GM19239 (cell line): Measurements from ENCODE around the gene STYK1.

Source experiments
- DNase-seq: peaks from one replicate; pipeline ENCODE4 v3.0.0; 2011; ENCODE audit warnings: low spot score; ENCODE audit not compliant: insufficient read length
- FAIRE-seq: peaks from 2 replicates; lab custom pipeline; 2011; peaks lifted over from hg19 to GRCh38; lab: Jason Lieb, UNC

Gene STYK1, protein sequence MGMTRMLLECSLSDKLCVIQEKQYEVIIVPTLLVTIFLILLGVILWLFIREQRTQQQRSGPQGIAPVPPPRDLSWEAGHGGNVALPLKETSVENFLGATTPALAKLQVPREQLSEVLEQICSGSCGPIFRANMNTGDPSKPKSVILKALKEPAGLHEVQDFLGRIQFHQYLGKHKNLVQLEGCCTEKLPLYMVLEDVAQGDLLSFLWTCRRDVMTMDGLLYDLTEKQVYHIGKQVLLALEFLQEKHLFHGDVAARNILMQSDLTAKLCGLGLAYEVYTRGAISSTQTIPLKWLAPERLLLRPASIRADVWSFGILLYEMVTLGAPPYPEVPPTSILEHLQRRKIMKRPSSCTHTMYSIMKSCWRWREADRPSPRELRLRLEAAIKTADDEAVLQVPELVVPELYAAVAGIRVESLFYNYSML

GRCh38 chr12:10673659-10674384, at the start of gene STYK1:
TSS of gene STYK1 (minus strand) at chr12:10674052. CDS start at chr12:10634618, 39,434 bp downstream.
- FAIRE-seq, result peak; percentile 82

GRCh38 chr12:10722905-10723746, 49.3 kb upstream of the STYK1 start, which contains the start of gene YBX3:
TSS of gene YBX3 (minus strand) at chr12:10723323. CDS start at chr12:10723111, 212 bp downstream.
- DNase-seq (peak; percentile 69), FAIRE-seq (no peak)

More at GRCh38 chr12:10673659-10674384, at the start of gene STYK1:
- peak; percentile 34 for DNase-seq

DNA sequence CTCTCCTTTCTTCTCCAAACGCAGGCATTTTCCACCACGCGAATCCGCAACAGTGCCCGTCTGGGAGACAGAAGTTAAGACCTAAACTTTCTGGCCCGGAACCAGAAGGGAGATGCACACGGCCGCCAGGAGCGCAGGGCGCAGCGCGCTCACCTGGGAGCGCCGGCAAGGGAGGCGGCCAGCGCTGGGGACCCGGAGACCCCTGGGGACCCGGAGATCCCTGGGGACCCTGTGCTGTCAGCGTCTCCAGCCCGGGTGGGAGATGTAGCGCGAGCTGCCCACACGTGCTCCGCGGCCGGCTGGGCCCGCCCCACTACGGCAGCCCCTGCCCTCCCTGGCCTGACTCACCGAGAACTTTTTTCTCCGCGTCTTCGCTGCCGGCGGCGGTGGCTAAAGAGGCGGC, 48.7 kb upstream of the STYK1 start:
- FAIRE-seq (peak; percentile 49), DNase-seq (peak; percentile 50)

- DNase-seq, result peak; percentile 35
- peak; percentile 90 for FAIRE-seq
Observed at GRCh38 chr12:10721651-10722501, 48.0 kb upstream of the STYK1 start.

DNA sequence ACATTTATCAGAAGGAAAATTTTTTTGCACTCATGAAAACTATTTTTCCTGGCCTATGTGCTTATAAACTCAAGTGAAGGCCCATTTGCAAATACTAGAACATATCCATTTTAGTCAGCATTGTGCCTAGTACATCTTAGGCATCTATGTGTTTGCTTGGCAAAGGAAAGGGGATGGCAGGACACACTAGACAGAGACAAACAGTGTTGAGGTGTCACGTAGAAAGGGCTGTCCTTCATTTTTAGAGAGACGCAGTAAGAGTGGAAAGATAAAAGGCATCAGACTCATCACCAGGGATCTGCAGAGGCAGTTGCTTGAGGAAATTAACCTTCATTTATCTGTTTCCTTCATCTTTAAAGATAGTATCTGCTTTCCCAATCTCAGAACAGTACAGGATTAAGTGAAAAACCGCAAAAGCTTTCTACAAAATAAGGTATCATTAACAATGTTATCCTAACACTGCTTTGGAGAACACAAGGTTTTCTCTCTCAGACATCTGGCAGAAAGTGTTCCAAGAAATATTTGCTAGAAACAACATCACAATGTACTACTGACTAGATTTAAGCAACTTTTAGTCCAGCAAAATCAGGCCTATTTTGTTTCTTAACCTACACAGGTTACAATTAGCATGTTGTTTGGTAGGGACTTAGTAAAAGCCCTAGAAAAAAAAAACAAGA, 47.3 kb upstream of the STYK1 start:
- FAIRE-seq (peak; percentile 4), DNase-seq (no peak)

DNA sequence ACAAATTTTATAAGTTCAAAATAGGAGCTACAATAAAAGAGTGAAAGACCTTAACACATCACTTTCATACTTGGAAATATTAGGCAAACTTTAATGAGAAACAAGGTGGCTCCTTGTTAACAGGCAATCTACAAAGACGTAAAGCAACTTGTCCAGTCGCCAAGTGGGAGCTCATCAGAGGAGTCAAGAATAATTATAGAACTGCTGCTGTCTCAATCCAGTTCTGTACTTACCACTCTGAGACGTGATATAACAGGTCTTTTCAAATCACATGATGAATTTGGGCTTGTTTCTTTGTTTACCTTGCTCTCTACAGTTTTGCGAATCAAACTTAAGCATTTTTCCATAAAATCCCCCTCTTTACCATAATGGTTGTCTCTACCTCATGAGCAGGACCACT, 45.6 kb upstream of the STYK1 start:
- DNase-seq, result no peak
- FAIRE-seq, result no peak

DNA sequence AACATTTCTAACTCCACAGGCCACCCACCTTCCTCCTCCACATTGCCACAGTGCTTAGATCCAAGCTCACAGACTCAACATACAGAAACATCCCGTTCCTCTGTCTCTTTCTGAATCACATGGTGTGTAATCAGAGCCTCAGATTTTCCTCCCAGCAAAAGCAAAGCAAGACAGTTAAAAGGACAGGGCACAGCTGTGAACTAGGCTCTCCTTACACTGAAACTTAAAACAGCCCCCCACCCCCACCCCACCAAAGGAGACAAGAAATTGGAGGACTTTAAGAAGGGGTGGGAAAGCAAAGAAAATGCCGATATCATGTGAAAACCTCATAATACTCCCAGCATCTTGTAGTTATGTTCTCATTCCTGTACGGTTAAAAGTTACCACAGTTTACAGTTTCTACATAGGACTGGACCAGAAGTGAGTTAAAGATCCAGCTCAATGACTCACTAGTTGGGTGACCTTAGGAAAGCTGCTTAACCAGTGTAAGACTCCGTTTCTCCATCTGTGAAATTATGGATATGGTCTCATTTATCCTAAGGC, 44.5 kb upstream of the STYK1 start:
- FAIRE-seq, result no peak
- DNase-seq, result no peak

DNA sequence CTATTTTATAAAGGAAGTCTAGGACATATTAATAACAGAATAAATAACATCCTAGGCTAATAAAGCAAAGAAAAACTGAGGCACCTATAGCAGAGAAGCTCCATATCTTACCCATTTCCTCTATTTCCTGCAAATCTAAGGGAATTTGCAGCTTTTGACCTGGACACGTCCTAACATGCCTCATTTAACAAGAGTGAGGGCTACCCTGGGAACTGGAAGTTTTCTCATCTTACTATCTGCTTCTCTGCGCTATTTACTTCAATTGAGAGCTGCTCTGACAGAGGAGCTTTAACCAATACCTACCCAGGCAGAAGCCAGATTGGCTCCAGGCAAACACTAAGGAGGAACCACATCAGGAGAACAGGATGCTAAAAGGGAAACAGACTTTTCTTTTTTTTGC, 43.6 kb upstream of the STYK1 start:
- no peak for DNase-seq
- FAIRE-seq, result no peak

GRCh38 chr12:10716704-10717315, 43.0 kb upstream of the STYK1 start:
- FAIRE-seq (no peak), DNase-seq (no peak)

DNA sequence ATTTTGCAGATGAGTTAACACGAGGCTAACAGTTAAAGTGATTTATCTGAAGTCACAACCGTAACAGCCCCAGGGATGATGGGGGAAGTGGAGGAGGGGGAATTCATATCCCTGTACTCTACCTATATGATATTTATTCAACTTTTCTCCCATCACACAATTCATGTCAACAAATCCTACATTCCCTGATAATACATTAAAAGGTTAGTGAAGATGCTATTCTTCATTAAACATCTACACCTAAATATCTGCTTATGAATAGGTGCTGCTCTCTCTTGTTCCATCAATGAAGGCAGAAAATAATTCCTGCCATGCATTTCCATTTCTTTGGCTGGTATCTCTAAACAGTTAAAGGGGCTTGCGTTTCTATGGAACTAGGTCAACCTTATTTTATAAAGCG, 42.4 kb upstream of the STYK1 start:
- DNase-seq (no peak), FAIRE-seq (no peak)

DNA sequence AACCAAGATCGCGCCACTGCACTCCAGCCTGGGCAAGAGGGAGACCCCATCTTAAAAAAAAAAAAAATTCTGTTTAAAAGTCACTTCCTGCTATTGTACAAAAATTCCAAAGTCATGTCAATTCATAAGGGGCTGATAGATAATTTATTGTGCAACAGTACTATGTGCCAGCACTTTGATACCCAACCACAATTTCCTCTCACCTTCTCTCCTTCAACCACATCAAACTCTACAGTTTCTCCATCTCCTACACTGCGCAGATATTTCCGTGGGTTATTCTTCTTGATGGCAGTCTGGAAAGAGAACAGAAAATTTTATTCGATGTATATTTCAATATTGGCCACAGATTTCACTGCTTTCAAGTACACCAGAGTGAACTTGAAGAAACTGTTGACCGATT, 41.6 kb upstream of the STYK1 start:
- FAIRE-seq (no peak), DNase-seq (no peak)

GRCh38 chr12:10709808-10710207, 36.0 kb upstream of the STYK1 start:
- FAIRE-seq (no peak), DNase-seq (no peak)

- FAIRE-seq, result no peak
- DNase-seq, result no peak
Observed at GRCh38 chr12:10708862-10709261, 35.0 kb upstream of the STYK1 start.

DNA sequence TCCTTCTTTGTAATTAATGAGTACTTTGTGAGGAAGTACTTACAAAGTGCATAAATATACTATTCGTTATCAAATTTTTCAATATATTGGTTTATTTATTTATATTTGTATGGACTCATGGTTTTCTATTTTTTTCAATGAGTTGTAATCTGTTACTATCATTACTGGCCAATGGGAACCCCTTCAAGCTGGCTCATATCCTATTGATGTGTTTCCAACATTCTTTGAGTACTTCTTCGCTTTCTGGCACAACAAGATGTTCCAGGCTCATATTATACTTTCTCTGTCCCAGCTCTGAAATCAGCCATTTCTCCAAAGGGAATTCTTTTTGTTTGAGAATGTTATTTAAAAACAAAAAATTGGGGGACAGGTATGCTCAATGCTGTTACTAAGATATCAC, 31.8 kb upstream of the STYK1 start:
- no peak for FAIRE-seq
- no peak for DNase-seq

DNA sequence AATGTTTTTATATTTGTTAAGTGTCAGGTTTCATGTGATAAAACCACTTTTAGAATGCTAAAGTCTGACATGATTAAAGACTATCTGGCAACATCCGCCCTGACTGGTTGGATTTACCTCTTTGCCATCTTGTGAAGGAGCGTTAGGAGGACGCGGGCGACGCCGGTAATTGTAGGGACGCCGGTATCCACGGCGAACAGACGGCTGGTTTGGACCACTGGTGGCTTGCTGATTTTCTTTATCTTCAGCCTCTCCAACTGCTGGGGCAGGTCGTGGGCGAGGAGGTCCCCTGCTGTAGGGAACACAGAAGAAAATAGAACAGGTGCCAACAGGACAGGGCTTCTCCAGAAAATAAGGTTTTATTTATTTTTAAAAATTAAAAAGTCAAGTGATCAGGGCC, 28.0 kb upstream of the STYK1 start:
- DNase-seq, result no peak
- no peak for FAIRE-seq

- peak; percentile 85 for FAIRE-seq
- no peak for DNase-seq
Observed at GRCh38 chr12:10701131-10701681, 27.4 kb upstream of the STYK1 start.

DNA sequence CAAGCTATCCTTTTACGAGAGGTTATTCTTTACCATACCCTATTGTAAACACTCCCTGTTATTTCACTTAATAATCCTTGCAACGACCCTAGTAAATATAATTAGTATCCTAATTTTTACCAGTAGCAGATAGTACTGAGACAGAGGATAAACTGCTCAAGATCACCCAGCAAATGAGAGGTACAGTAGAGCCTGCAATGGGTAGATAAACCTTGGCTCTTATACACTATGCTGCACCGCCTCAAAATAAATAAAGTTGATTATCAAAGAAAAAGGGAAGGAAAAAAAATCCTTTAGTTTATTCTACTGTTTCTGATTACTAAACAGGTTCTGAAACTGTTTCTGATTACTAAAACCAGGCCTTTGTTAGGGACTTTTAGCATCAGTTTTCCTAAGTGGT, 26.7 kb upstream of the STYK1 start:
- no peak for FAIRE-seq

GRCh38 chr12:10697862-10698261, 24.0 kb upstream of the STYK1 start:
- no peak for FAIRE-seq
- DNase-seq, result no peak

More for the DNA sequence above, 26.7 kb upstream of the STYK1 start:
- DNase-seq, result no peak
